Measurements from ENCODE around the gene COL11A2.

Gene COL11A2

DNA sequence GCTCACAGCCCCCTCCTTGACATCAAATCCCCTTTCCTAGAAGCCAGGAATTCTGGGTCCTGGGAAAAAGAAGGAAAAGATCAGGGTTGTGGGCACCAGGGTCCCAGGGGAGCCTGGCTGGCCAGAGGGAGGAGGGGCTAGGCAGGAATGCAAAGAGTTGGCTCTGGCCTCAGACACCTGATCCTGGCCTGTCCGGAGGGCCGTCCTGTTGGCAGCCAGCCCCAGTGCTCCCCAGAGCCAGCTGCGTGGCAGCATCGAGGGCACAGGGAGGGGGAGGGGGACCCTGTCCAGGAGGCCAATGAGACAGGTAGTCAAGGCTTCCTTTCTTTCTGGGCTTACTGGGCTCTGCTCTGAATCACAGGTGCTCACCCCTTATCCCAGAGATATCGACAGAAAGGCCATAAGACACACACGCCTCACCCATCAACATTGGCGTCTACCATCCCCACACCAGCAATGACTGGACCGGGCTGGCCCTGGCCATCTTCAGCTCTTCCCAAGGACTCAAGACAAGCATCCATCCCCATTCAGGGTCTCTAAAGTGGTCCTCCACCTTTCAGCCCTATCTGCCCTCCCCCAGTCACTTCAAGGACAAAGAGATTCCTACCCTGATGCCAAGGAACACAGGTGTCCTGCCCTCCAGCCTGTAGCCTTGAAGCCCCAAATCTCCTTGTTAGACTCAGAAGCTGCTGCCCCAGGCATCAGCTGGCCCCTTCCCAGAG lies 723 bp downstream of the COL11A2 start:
- no peak for DNase-seq

DNA sequence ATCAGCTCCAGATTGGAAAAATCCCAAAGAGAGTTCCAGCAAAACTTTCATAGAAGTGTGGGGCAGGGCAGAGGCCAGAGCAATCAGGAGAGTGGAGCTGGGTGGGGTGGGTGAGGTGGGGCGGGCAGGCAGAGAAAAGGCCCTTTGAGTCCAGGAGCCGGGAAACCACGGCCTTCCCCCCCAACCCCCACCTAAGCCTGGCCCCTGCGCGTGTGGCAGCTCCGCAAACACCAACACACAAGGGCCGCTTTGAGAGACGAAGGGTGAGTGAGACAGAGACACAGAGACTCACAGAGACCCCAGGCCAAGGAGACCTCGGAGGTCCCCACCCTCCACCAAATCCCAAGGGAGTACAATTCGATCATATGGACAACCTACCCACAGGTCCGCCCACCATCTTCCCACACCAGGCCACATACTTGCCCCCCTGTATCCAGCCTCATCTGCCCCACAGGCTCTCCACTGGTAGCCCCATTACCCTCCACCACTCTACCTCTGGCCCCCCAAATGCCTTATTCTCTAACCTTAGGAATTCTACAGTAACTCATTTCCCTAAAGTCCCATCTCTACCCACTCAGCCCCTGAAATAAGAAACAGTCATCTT lies 1.7 kb downstream of the COL11A2 start:
- DNase-seq, result no peak

DNA sequence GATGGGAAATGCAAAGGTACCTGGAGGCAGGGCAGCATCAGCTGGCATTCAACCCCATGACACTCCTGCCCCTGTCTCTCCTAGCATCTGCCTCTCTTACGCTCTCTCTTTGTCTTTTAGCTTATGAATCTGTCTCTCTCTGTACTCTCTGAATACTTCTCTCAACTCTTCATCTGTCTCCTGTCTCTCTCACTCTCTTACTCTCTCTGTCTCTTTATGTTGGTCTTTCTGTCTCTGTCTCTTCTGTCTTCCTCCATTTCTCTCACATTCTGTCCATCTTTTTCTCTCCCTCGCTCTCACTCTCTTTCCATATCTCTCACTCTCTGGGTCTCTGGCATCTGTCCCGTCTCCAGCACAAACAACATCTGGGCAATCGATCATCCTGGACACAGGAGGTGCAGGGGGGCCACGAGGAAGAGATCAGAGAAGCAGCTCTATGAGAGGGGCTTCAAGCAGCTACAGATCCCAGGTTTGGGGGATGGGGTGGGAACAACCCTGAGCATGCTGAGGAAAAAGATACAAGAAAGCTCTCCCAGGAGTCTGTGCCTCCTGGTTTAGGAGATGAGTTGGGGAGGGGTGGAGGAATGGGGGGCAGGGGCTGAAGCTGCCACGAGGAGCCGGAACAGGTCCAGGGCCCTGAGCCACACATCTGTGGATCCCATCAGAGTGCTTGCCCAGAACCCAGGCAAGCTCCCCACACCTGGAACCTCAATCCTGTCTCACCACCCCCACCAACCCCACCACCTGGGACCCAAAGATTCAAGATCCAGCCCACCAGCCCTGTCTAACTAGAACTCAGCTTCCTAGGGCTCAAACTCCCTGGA lies 2.4 kb downstream of the COL11A2 start:
- DNase-seq, result no peak

DNA sequence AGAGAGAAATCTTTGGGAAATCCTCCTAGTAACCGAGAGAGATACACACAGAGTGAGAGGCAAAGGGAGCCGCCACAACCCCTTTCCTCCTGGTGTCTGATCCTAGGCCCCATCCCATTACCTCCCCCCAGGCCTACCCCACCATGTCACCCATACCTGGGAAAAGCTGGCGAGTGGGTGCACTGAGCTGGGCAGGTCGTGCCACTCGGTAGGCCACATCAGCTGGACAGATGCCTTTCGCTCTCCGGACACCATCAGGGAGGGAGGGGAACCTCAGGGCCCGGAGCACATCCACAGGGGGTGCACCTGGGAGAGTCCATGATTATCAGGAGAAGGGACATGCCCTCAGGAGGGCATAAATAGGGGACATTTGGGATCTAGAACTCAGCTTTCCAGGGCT lies 3.1 kb downstream of the COL11A2 start:
- no peak for DNase-seq

DNA sequence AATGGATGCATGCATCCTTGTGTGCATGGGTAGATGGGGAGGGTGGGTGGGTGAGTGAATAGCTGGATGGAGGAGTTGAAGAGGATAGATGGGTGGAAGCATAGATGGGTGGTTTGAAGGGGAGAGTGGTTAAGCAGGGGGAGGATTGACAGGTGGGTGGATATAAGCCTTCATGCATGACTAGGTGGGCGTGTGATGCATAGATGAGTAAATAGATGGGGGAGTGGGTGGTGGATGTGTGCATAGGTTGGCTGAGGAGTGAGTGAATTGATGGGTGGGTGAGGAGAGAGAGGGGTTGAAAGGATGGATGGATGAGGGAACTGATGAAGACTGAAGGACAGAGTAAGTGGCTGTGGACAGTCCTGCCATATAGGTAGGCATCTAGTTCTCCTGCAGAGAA lies 4.5 kb downstream of the COL11A2 start:
- DNase-seq, result no peak

DNA sequence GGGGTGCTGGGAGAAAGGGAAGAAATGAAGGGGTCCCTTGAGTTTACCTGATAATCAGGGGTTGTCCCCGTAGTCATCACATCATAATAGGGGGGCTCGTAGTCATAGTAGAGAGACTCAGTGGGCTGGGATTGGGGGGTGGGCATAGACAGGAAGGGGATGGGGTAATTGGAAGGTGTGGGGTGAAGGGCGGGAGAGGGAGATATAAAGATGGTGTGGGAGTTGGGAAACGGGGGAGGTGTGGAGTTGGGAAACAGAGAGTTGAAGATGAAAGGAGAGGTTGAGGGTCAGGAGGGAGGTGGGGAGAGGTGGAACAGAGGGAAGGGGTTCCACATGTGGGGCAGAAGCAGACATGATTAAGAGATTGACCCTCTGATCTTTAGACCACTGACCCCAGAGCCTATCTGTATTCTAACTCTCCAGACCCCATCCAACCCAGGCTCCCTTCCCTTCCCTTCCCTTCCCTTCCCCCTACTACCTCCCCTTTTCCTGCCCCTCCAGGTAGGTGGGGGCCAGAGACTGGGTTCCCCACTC lies 6.5 kb downstream of the COL11A2 start:
- no peak for DNase-seq

DNA sequence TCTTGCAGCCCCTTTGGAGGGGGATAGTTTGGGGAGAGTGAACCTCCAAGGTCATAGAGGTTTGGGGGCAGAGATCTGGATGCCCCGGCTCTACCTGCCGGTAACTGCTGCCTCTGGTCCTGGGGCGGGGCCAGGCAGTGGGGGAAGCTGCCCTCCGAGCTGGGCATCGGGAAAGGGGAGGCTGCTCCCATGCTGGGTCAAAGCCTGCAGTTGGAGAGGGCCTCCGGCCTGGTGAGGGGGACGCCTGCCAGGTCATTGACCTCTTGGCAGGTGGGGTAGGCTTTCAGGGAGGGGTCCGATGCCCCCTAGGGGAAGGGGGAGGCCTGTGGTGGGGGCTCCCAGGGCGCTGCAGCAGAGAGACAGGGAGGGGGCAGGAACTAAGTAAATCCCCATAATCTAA lies 7.1 kb downstream of the COL11A2 start:
- no peak for DNase-seq

DNA sequence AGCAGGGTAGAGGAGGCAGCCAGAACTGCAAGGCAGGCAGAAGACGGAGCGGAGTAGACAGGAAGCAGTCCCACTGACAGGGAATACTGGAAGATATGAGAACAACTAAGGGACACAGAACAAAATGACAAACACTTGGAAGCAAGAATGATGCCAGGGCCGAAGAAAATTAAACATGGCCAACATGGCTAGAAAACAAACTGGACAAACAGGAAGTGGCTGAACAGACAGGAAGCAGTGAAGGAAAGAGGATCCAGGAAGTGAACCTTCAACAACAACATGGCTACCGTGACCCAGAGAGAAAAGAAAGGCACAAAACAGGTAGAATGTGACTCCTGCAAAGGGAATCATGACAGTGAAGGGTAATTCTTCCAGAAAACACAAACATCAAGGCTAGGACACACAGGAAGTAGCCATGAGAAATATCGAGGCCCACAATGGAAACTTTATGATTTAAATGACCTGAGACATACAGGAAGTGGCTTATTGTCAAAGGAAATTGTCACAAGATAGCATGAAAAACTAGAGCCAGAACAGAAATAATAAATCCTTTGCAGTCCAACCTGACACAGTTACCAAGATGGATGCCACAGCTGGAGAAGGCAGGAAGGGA lies 9.1 kb downstream of the COL11A2 start:
- no peak for DNase-seq

DNA sequence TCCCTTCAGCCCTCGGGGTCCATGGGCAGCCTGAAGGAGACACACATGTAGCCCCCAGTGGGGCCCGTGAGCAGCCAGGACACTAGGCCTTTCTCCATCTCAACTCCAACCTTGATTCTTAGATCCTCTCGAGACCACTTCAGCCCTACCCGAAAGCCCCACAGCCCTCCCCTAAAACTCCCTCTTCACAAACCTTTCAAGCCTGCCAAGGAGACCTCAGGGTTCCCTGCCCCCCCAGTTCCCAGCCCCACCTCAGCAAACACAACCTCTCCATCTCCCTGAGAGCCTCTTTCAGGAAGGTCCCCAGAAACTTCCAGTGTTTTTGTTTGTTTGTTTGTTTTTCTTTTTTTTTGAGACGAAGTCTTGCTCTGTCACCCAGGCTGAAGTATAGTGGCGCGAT lies 11.1 kb downstream of the COL11A2 start:
- no peak for DNase-seq

DNA sequence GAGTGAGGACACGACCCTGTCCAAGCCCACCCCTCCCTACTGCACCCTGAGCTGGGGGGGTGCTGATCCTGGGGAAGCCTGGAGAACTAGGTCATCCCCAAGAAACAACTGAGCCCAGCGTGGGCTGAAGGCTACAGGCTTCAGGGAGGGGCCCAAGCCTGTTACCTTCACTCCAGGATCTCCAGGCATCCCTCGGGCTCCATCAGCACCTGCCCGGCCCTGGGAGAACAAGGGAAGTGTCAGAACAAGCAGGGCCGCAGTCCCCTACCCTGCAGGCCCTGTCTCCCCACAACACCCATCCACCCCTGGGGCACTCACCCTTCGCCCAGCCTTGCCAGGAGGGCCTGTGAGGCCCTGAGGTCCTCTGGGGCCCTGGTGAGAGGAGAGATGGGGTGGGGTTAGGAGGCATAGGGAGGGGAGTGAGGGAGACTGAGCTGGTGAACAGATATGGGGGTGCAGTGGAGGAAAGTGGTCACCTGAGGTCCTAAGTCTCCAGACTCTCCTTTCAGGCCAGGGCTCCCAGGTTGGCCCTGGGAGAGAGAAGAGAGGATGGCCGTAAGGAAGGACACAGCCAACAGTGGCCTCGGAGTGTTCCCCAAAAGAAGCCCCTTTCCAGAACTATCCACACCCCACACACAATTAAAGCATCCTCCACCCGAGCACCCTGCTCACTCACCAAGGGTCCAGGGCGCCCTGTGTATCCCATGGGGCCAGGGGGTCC lies 13.4 kb downstream of the COL11A2 start:
- DNase-seq, result no peak

DNA sequence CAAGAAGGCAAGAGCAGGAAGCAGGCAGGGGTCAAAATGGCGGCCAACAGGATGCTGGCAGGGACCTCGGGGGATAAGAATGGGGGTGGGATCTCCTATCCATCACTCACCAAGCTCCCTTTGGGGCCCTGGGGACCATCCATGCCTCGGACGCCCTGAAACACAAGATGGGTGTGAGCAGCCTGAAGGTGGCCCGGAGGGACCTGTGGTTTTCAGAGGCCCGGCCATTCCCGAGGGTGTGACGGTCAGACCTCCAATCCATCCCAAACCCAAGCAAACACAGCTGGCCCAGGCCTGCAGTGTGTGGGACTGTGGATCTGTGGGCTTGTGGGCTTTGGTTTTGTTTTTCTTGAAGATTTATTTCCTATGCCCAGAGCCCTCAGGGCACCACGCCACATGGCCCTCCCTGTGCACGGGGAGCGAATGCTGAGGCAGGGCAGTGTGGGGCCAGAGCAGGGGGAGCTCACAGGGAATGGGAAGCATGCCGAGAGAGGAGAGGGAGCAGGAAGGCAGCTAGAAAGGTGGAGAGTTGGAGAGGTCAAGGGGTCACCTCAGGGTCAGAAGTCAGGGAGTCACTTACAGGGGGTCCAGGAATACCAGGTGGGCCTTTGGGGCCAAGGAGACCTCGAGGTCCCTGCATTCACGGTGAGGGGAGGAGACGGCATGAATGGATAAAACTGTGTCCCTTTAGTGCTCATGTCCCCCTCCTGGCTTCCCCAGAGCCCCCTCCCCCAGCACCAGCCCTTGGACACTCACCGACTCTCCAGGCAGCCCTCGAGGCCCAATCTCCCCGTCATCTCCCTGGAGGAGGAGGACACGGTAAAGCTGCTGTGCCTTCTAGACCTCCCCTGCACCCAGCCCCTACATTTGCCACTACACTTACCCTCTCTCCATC lies 14.5 kb downstream of the COL11A2 start:
- no peak for DNase-seq

DNA sequence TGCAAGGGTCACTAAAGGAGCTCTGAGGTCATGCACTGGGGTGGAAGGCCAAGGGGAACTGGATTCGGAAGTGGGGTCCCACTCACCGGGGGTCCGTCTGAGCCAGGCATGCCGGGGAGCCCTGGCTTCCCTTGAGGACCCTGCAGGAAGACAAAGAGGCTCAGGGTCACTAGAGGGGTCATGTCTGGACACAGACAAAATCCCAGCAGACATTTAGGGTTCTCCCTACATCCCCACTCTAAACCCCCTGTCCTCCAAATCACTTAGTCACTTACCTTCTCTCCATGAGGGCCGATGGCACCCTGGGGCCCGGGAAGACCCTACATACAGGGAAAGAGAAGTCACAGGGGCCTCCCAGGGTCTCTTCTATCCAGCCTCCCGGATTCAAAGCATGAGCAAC lies 15.4 kb downstream of the COL11A2 start:
- DNase-seq, result no peak

DNA sequence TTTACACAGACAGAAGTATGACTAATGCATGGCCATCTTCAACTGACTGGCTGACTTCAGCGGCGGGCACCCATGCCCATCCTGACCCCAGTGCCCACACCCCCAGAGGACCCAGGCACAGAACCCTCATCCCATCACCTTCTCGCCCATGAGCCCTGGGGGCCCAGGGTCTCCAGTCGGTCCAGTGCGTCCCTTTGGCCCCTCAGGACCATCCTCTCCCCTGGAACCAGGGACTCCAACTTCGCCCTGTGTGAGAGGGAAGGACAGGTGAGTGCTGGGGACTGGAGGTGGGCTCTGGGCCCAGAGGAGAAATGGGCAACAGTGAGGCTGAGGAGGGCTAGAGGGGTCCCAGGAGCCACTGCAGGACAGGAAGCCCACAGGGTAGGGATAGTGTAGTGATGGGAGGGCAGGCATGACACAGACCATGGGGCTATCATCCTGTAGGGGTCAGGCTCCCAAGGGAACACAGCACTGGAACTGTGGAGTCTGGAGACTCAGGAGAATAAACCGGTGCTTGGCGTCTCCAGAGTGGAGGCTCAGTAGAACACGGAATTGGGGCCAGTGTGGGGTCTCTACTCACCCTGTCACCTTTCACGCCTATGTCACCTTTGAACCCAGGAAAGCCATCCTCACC lies 16.7 kb downstream of the COL11A2 start:
- no peak for DNase-seq

DNA sequence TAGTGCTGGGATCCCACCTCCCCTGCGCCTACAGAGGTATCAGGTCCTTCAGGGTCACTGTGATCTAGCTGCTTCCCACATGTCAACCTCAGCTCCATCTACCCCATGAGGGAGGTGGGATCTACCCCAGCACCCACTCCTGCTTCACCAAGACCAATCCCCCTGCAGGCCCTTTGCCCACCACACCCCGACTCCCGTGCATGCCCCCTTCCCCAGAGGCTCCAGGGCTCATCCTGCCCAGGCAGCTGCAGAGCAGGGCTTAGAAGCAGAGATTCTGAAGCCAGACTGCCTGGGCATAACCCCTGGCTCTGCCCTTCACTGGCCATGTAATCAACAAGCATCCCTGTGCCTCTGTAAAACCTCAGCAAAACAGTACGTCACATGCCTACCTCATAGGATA lies 17.5 kb downstream of the COL11A2 start:
- no peak for DNase-seq

DNA sequence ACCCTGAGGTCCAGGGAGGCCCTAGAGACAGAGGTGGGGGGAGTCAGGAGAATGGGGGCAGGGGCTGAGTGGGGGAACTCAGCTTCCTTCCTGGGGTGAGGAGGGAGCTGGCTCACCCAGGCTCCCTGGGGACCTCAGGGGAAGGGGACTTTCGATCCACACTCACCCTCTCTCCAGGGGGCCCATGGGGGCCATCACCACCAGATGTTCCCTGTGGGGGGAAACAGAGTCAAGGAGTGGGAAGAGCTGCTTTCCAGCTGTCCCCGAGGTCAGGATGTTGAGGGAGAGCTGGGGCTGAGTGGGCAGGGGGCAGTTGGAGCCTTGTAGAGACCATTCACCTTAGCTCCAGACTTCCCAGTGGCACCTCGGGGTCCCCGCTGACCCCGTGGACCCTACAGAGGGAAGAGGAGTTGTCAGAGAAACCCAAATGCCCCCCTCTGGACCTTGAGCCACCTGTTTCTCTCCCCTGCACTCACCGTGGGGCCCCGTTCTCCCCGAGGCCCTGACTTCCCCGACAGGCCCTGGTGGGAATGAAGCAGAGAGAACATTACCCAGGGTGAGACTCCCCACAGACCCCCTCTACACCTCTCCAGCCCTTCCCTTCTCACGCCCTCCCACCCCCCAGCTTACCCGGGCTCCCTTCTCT lies 18.6 kb downstream of the COL11A2 start:
- DNase-seq, result no peak

DNA sequence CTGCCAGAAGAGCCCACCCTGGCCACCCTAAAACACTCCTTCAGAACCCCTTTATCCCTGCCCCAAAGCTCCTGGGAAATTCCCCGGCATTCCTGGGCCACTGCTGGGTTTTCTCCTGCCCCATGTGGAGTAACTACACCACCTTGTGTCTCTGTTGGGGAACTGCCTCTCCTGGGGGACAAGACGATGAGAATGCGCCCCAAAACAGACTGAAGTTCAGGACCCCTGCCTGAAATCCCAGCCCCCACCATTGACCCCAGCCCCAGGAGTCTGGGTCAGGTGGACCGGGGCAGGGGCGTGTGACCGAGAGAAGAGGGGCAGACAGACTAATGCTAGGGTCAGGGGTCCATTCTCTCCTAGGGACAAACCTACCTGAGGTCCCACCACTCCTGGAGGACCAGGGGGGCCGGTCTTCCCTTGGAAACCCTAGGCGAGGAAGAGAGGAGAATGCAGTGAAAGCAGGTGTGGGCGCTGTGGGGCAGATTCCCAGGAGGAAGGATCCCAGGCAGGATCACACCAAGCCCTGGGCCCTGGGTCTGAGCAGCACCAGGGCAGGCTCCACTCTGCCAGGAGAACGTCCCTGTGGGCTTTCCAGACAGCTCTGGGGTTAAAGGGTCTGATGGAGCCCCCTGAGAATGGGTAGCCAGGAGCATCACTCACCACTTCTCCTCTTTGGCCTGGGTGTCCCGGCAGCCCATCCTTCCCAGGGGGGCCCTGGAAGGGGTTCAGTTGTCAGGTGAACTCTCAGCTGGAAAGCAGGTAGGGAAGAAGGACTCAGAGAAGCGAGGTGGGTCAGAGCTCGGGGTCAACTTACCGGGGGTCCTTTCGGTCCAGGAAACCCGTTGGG lies 19.4 kb downstream of the COL11A2 start:
- peak in 1 of 2 experiments; percentile 14 for DNase-seq

DNA sequence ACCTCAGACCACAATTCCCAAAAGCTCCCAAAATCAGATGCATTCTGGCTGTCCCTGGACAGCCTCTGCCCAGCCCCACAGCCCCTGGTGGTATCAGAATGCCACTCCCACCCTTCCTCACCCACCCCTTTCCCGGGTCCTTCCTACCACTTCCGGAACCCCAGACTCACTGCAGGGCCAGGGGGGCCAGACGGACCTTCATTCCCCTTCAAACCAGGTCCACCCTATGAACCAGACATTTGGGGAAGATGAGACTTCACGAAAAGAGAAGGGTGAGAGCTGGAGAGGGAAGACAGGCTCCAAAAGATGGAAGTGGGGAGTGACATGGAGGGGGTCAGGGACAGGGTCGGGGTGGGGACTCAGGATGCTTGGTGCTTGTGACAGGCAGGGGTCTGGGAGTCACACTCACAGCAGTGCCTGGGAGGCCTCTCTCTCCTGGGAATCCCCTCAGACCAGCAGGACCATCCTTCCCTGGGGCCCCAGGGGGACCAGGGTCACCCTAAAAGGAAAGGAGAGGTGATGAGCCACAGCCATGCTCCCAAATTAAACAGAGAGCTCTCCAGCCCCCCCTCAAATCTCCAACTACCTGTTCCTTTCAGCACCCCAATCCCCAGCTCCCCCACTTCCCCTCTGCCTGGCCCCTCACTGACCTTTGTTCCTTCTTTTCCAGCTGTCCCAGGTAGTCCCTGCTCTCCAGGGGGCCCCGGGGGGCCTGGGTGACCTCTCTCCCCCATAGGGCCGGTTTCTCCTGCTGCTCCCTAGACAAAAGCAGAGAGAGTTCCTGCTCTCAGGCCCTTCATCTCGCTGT lies 20.2 kb downstream of the COL11A2 start:
- no peak for DNase-seq

DNA sequence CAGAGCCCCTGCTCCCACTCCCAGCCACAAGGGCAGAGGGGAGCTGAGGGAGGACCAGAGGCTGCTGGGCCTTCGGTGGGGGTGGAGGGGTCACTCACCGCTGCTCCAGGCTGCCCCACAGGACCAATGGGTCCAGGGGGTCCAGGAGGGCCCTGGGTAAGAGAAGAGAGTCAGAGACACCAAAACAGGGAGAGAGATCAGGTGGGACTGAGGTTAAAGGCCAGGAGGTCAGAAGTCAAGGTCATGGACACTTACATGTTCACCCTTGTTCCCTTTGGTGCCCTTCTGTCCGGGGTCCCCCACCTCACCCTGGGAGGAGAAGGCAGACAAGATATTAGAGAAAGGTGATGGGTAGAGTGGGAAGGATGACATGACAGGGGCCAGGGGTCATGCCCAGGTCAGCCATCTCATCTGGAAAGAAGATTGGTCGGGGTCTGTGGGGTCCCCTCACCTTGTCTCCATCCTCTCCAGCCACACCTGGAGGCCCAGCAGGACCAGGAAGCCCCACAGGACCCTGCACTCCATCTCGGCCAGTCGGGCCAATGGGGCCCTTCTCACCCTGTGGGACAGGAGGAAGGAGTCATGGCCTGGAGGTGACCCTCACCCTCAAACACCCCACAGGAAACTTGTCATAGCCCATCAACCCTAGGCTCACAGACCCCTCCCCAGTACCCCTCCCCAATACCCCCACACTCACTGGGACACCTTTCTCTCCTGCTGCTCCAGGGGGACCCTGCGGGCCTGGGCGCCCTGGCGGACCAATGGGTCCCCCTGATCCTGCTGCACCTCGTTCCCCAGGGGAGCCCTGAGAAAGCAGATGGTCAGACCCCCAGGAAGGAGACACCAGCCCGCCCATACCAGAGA lies 21.0 kb downstream of the COL11A2 start:
- DNase-seq, result no peak
